BLaER1 treated with 17β-estradiol and CSF1 and Interleukin-3, amounts not matched to agents 10 nM and 100 nM (cell line): ENCODE measurements around the gene TAP2.

Source experiments
- H3K27ac ChIP-seq, 11 experiments: shearing (Covaris generic); formaldehyde crosslinking; 2 replicates each; pipeline ENCODE4 v1.8.1; 2022
- H3K27me3 ChIP-seq, 11 experiments: shearing (Covaris generic); formaldehyde crosslinking; 2 replicates each; pipeline ENCODE4 v1.8.1; 2022
- H3K36me3 ChIP-seq, 11 experiments: shearing (Covaris generic); formaldehyde crosslinking; 2 replicates each; pipeline ENCODE4 v1.8.1; 2022
- H3K4me1 ChIP-seq, 10 experiments: shearing (Covaris generic); formaldehyde crosslinking; 2 replicates each; pipeline ENCODE4 v1.8.1; 2022
- H3K4me2 ChIP-seq, 11 experiments: shearing (Covaris generic); formaldehyde crosslinking; 2 replicates each; pipeline ENCODE4 v1.8.1; 2022
- H3K4me3 ChIP-seq, 10 experiments: shearing (Covaris generic); formaldehyde crosslinking; 2 replicates each; pipeline ENCODE4 v1.8.1; 2022
- H3K9ac ChIP-seq, 11 experiments: shearing (Covaris generic); formaldehyde crosslinking; 2 replicates each; pipeline ENCODE4 v1.8.1; 2022
- H3K9me3 ChIP-seq, 11 experiments: shearing (Covaris generic); formaldehyde crosslinking; replicated peaks in 1 of 11; 2 replicates each; pipeline ENCODE4 v1.8.1; 2022
- H4K20me1 ChIP-seq, 11 experiments: shearing (Covaris generic); formaldehyde crosslinking; 2 replicates each; pipeline ENCODE4 v1.8.1; 2022
- Cebpa-rat ChIP-seq, 11 experiments: shearing (Covaris generic); IDR thresholded peaks; 2 replicates each; pipeline ENCODE4 v1.8.1; 2022

The TAP2 gene

GRCh38 chr6:32868257-32868788 is 29.8 kb upstream of the TAP2 start:
- Histone ChIP-seq H4K20me1 (no peaks in the 10 kb centered on the region), H3K9me3 (peaks cover 0 to 10% (median 4%) of the 10 kb centered on the region in 11 experiments; a peak in 8 of 22 replicates), H3K36me3 (peaks cover 0 to 3% (median 0%) of the 10 kb centered on the region in 11 experiments; a peak in 1 of 22 replicates), H3K4me1 (peaks cover 14 to 28% (median 21%) of the 10 kb centered on the region in 10 experiments), H3K27ac (no peak overlapping the region), H3K27me3 (no peaks in the 10 kb centered on the region), H3K9ac (no peak overlapping the region), H3K4me2 (no peak overlapping the region), H3K4me3 (no peak overlapping the region)
- TF ChIP-seq Cebpa-rat (IDR thresholded peaks at IDR 0.05): no peak

GRCh38 chr6:32867554-32868256 is 29.2 kb upstream of the TAP2 start:
- Histone ChIP-seq H3K4me1 (peaks cover 14 to 28% (median 21%) of the 10 kb centered on the region in 10 experiments), H3K36me3 (peaks cover 0 to 3% (median 0%) of the 10 kb centered on the region in 11 experiments; a peak in 1 of 22 replicates), H3K4me3 (no peak overlapping the region), H3K9me3 (peaks cover 0 to 7% (median 1%) of the 10 kb centered on the region in 11 experiments; a peak in 8 of 22 replicates), H3K9ac (peak overlapping the region in 3 of 11 experiments; percentile 1 to 20 (median 16); a peak in 3 of 22 replicates), H4K20me1 (no peaks in the 10 kb centered on the region), H3K27ac (0 out of 22 replicates have a peak overlapping the region, but pooled peaks of 2 of the 11 experiments have one; percentile 5 to 9), H3K4me2 (peak overlapping the region; percentile 2 to 63 (median 41); a peak in 21 of 22 replicates), H3K27me3 (no peaks in the 10 kb centered on the region)
- no peak for TF ChIP-seq Cebpa-rat (IDR thresholded peaks at IDR 0.05)

- TF ChIP-seq Cebpa-rat (IDR thresholded peaks at IDR 0.05): no peak
- 0 out of 22 replicates have a peak overlapping the region, but pooled peaks of 2 of the 11 experiments have one; percentile 5 to 9 for H3K27ac ChIP-seq
- H3K9me3 ChIP-seq: peaks cover 0 to 2% (median 0%) of the 10 kb centered on the region in 11 experiments; a peak in 2 of 22 replicates
- H3K4me1 ChIP-seq: peaks cover 14 to 28% (median 21%) of the 10 kb centered on the region in 10 experiments
- H3K36me3 ChIP-seq: peaks cover 0 to 3% (median 0%) of the 10 kb centered on the region in 11 experiments; a peak in 1 of 22 replicates
- no peaks in the 10 kb centered on the region for H4K20me1 ChIP-seq
- peak overlapping the region in 4 of 11 experiments; percentile 1 to 20 (median 12); a peak in 3 of 22 replicates for H3K9ac ChIP-seq
- no peak overlapping the region for H3K4me3 ChIP-seq
- H3K27me3 ChIP-seq: no peaks in the 10 kb centered on the region
- peak overlapping the region; percentile 2 to 63 (median 41); a peak in 21 of 22 replicates for H3K4me2 ChIP-seq
These were observed 28.5 kb upstream of the TAP2 start for GRCh38 chr6:32867022-32867477.

- Histone ChIP-seq H3K4me1 (peaks cover 14 to 28% (median 22%) of the 10 kb centered on the region in 10 experiments), H4K20me1 (no peaks in the 10 kb centered on the region), H3K27ac (no peak overlapping the region), H3K4me3 (no peak overlapping the region), H3K36me3 (peaks cover 0 to 10% (median 4%) of the 10 kb centered on the region in 11 experiments; a peak in 7 of 22 replicates), H3K9me3 (no peaks in the 10 kb centered on the region), H3K27me3 (no peaks in the 10 kb centered on the region), H3K9ac (0 out of 22 replicates have a peak overlapping the region, but pooled peaks of 1 of the 11 experiments have one; percentile 3), H3K4me2 (peak overlapping the region in 2 of 11 experiments; percentile 2 to 12; a peak in 1 of 22 replicates)
- TF ChIP-seq Cebpa-rat (IDR thresholded peaks at IDR 0.05): no peak
These were observed 27.3 kb upstream of the TAP2 start for GRCh38 chr6:32865724-32866443.

GRCh38 chr6:32862725-32863124 is 24.2 kb upstream of the TAP2 start:
- Histone ChIP-seq H4K20me1 (no peaks in the 10 kb centered on the region), H3K9ac (no peak overlapping the region), H3K36me3 (peaks cover 20 to 41% (median 34%) of the 10 kb centered on the region in 11 experiments), H3K4me2 (no peak overlapping the region), H3K4me1 (peaks cover 12 to 44% (median 29%) of the 10 kb centered on the region in 10 experiments), H3K4me3 (no peak overlapping the region), H3K27ac (no peak overlapping the region), H3K27me3 (no peaks in the 10 kb centered on the region), H3K9me3 (no peaks in the 10 kb centered on the region)
- peak in 3 of 11 experiments; percentile 50 to 65 (median 63); a peak in 4 of 22 replicates for TF ChIP-seq Cebpa-rat (IDR thresholded peaks at IDR 0.05)

- Histone ChIP-seq H3K27me3 (no peaks in the 10 kb centered on the region), H3K4me1 (peaks cover 6 to 31% (median 21%) of the 10 kb centered on the region in 10 experiments), H3K4me2 (peak overlapping the region in 5 of 11 experiments; percentile 12 to 40 (median 26); a peak in 5 of 22 replicates), H3K27ac (no peak overlapping the region; a peak in 1 of 22 replicates), H3K36me3 (peaks cover 30 to 58% (median 48%) of the 10 kb centered on the region in 11 experiments), H4K20me1 (no peaks in the 10 kb centered on the region), H3K9me3 (no peaks in the 10 kb centered on the region), H3K9ac (no peak overlapping the region), H3K4me3 (no peak overlapping the region)
- no peak for TF ChIP-seq Cebpa-rat (IDR thresholded peaks at IDR 0.05)
These were observed 22.1 kb upstream of the TAP2 start for GRCh38 chr6:32860674-32861073.

- H3K36me3 ChIP-seq: peaks cover 30 to 58% (median 47%) of the 10 kb centered on the region in 11 experiments
These were observed 19.7 kb upstream of the TAP2 start for GRCh38 chr6:32858194-32858593.

GRCh38 chr6:32857156-32857891 is 18.8 kb upstream of the TAP2 start:
- H3K4me3 ChIP-seq: no peak overlapping the region
- H3K9me3 ChIP-seq: no peaks in the 10 kb centered on the region
- no peaks in the 10 kb centered on the region for H3K27me3 ChIP-seq
- H4K20me1 ChIP-seq: peaks cover 0 to under 1% (median 0%) of the 10 kb centered on the region in 11 experiments; a peak in 1 of 22 replicates
- no peak for TF ChIP-seq Cebpa-rat (IDR thresholded peaks at IDR 0.05)
- no peak overlapping the region for H3K4me2 ChIP-seq
- no peak overlapping the region for H3K27ac ChIP-seq
- no peak overlapping the region for H3K9ac ChIP-seq
- peaks cover 19 to 40% (median 31%) of the 10 kb centered on the region in 10 experiments for H3K4me1 ChIP-seq
- peaks cover 30 to 58% (median 47%) of the 10 kb centered on the region in 11 experiments for H3K36me3 ChIP-seq

More at GRCh38 chr6:32858194-32858593, 19.7 kb upstream of the TAP2 start:
- no peak for TF ChIP-seq Cebpa-rat (IDR thresholded peaks at IDR 0.05)
- no peak overlapping the region for H3K9ac ChIP-seq
- H3K27me3 ChIP-seq: no peaks in the 10 kb centered on the region
- no peak overlapping the region for H3K4me3 ChIP-seq
- H3K4me1 ChIP-seq: peaks cover 16 to 35% (median 26%) of the 10 kb centered on the region in 10 experiments
- H3K9me3 ChIP-seq: no peaks in the 10 kb centered on the region
- H4K20me1 ChIP-seq: no peaks in the 10 kb centered on the region
- H3K4me2 ChIP-seq: no peak overlapping the region
- H3K27ac ChIP-seq: no peak overlapping the region
